NB4 (cell line): ENCODE data around the gene RAMP3.

Source experiments
- POLR2A ChIP-seq: IDR thresholded peaks from 2 replicates; pipeline ENCODE4 v1.6.1; 2011; ENCODE audit warnings: mild to moderate bottlenecking; ENCODE audit not compliant: insufficient read length; ENCODE audit errors: extremely low read depth
- TF ChIP-seq, protein P1 (sequence below): IDR thresholded peaks from one replicate; pipeline ENCODE4 v1.5.1; 2012; ENCODE audit warnings: low read depth, low read length

DNA sequence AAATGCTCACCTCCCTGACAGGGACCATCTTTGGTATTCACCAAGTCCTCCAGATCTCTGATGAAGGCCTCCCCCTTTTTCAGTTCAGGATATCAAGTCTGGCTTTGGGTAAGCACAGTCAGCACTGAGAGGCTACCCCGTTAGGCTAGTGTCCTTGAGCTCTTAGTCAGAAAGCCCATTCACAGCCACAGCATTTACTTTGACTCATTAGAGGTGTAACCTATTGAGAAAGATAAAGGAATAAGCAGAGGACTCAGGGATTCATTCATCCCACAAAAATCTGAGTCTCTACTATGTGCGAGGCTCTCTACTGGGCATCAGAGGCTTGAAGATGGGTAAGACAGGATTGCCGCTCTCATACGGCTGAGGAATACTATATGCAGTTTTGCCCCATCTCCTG lies 14.0 kb upstream of the RAMP3 start:
- TF ChIP-seq, protein P1, sequence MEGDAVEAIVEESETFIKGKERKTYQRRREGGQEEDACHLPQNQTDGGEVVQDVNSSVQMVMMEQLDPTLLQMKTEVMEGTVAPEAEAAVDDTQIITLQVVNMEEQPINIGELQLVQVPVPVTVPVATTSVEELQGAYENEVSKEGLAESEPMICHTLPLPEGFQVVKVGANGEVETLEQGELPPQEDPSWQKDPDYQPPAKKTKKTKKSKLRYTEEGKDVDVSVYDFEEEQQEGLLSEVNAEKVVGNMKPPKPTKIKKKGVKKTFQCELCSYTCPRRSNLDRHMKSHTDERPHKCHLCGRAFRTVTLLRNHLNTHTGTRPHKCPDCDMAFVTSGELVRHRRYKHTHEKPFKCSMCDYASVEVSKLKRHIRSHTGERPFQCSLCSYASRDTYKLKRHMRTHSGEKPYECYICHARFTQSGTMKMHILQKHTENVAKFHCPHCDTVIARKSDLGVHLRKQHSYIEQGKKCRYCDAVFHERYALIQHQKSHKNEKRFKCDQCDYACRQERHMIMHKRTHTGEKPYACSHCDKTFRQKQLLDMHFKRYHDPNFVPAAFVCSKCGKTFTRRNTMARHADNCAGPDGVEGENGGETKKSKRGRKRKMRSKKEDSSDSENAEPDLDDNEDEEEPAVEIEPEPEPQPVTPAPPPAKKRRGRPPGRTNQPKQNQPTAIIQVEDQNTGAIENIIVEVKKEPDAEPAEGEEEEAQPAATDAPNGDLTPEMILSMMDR: no peak
- TF ChIP-seq POLR2A: no peak
